Right lung (tissue), 5 donors: ENCODE data around the gene SLC39A8. TPM values are rescaled to one million over a fixed set of nuclear protein-coding genes. Genes with fewer than 3 reads are reported as not detected.

ENCODE experiments used
- DNase-seq, 2 donors: peaks; one replicate each; pipeline ENCODE4 v3.0.0-alpha.2; 2013
- polyA plus RNA-seq, 5 donors: library from polyadenylated mRNA; unstranded; fragments of 120-200 nt; gene quantifications; one replicate each; pipeline versions ENCODE4 v1.2.1 to v1.2.3, GENCODE V29; 2013; ENCODE audit warnings: inconsistent platforms in 1 of 5, low replicate concordance in 1 of 5; ENCODE audit not compliant: insufficient read length in 5 of 5, insufficient read depth in 1 of 5

SLC39A8 gene
- polyA plus RNA-seq, 5 donors: 5.0 to 9.5 (median 6.0) TPM

GRCh38 chr4:102342404-102343074 is 2.7 kb downstream of the SLC39A8 start:
- no peak for DNase-seq

GRCh38 chr4:102341201-102341600 is 4.1 kb downstream of the SLC39A8 start:
- DNase-seq: no peak

DNA sequence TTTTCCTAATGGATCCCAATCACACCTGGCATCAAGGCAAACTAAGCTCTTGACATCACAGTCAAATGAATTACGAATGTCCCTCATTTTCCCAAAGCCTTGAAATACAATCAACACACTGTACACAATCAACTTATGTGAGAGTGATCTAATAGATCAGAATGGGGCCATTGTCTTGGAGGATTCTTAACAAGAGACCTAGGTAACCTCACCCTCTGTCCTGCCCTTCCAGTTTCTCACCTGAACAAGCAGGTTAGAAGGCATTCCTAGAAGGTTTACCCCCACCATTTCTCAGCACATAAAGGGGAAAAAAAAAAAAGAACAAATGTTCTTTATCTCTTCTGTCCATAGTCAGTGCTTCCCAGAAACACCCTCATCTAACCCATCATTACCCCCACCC is 6.3 kb downstream of the SLC39A8 start:
- DNase-seq: no peak

DNA sequence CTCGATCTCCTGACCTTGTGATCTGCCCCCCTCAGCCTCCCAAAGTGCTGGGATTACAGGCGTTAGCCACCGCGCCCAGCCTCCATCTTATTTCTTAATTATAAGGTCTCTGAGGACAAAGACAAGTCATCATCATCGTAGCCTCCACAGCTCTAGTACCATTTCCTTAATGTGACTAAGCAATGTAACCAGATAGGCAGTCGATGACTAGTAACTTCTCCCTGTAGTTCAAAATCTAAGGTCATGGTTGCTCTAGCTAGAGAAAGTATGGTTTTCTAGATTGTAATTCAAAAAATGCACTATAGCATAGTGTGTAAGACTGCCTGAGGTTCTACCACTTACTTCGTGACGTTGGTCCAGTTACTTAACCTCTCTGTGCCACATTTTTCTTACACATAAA is 6.9 kb downstream of the SLC39A8 start:
- DNase-seq: no peak

- no peak for DNase-seq
Measured at GRCh38 chr4:102335616-102336015, 9.7 kb downstream of the SLC39A8 start.

DNA sequence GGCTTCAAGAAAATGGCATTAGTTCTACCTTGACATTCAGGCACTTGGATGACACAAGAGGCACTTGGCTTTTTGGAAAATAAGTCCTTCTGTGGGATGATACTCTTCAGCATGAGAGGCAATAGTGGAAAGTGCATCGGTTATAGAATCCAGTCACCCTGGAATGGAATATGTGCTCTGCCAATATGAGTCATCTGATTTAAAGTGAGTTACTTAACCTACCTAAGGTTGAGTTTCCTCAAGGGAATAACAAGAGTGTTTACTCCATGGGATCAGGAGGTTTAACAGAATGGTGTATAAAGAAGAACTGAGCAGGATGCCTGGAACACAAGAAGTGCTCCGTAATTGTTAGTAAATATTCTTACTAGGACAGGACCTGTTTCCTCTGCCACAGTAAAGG is 10.7 kb downstream of the SLC39A8 start:
- DNase-seq: no peak

DNA sequence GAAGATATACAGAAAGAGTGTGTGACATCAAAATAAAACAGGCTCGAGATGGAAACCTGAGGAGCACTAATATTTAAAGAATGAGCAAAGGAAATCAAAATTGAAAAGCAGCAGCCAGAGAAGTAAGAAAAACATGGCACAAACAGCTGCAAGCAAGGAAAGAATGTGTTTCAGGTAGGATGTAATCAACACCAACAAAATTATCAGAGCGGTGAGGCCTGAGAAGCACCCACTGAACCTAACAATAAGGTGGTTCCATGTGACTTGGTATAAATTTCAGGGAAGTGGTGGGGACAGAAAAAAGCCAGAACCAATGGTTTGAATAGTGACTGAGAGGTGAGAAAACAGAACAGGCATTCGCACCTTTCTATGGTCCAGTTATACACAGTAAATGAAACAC is 11.5 kb downstream of the SLC39A8 start:
- DNase-seq: no peak

GRCh38 chr4:102328045-102328444 is 17.2 kb downstream of the SLC39A8 start:
- no peak for DNase-seq

DNA sequence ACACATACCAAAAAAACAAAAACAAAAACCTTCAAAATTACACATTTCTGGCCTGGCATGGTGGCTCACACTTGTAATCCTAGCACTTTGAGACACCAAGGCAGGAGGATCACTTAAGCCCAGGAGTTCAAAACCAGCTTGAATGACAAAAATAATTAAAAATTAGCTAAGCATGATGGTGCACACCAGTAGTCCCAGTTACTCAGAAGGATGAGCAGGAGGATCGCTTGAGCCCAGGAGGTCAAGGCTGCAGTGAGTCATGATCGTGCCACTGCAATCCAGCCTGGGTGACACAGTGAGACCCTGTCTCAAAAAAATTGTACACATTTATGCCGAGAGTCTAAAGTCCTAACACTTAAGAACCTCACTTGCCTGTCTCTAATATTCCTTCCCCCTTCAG is 18.3 kb downstream of the SLC39A8 start:
- DNase-seq: no peak

GRCh38 chr4:102324730-102325129 is 20.6 kb downstream of the SLC39A8 start:
- no peak for DNase-seq

DNA sequence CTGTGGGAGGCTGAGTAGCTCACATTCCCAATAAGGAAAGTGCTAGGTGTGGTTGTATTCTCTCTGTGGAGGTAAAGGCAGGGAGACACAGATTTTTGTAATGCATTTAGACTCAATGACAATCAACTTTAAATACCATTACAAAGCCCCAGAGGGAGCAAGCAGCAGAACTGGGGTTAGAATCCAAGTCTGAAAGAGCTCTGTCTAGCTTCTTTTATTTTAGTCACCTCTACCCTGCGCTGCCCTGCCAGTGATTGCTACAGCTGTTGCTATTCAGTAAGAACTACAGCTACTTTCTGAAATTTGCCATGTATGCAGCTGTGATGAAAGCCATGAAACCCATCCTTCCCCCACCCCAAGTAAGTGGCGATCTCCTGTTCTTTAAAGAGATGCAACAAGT is 22.5 kb downstream of the SLC39A8 start:
- no peak for DNase-seq

GRCh38 chr4:102321260-102321995 is 23.9 kb downstream of the SLC39A8 start:
- no peak for DNase-seq

- DNase-seq: no peak
Measured at GRCh38 chr4:102319594-102319993, 25.7 kb downstream of the SLC39A8 start.

- no peak for DNase-seq
Measured at GRCh38 chr4:102318526-102318925, 26.8 kb downstream of the SLC39A8 start.

DNA sequence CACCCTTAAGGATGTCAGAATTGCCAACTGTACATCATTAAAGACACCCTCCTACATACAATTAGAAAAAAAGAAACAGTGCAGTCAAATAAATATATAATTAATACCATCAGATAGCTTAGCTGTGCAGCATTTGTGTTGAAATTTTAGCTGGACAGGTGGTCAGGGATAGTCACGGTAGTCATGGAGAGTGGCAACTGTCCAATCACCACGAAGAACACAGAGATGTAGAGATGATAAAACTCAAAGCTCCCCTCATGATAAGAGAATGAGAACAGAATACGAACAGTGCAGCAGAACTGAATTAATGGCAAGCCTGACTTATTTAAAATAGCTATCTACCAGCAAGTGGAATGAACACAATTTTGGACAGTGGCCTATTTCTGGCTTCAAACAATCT is 27.2 kb downstream of the SLC39A8 start:
- no peak for DNase-seq

DNA sequence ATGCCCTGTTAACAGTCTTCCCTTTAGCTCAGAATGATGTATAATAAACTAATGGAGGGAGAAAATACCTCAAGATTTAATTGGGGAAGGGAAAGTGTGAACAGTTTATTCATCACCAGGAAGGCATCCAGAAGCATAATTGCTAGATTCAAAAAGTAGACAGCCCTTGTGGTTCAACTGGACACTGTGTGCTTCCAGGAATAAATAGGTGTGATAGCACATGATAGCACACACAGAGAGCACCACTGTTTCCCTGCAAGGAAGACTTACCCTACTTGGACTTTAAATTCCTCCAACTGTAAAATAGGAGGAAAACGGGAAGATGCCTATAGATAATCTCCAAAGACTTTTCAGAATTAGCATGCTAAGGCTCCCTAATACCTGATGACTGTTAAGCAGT is 27.8 kb downstream of the SLC39A8 start:
- no peak for DNase-seq

DNA sequence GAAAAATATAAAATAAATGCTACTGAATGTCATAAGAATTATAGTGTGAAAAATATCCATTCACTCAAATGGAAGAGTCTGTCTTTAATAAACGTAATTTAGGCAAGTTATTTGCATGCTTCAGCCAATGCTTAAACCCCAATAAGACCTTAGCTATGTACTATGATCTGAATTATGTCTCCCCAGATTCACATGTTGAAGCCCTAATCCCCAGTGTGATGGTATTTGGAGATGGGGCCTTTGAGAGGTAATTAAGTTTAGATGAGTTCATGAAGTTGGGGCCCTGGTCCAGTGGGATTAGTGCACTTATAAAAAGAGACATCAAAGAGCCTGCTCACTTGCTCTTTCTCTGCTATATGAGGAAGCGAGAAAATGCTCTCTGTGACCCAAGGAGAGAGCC is 28.7 kb downstream of the SLC39A8 start:
- DNase-seq: no peak

DNA sequence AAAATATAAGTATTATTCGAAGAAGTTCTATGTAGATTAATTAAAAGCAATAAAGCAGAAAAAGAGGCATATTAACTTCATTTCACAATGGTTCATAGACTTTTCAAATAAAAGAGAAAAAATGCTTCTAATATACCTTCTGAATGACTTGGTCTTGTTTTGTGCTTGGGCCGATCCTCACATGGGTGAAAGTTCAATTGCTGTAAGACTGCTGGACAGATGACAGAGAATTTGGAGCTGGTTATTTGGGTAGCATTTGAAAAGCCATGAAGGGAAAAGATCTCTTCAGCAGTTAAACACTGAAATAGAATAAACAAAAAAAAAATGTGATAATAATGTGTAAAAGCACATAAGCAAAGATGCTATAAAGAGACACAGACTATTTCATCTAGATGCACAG is 29.8 kb downstream of the SLC39A8 start:
- DNase-seq: no peak

DNA sequence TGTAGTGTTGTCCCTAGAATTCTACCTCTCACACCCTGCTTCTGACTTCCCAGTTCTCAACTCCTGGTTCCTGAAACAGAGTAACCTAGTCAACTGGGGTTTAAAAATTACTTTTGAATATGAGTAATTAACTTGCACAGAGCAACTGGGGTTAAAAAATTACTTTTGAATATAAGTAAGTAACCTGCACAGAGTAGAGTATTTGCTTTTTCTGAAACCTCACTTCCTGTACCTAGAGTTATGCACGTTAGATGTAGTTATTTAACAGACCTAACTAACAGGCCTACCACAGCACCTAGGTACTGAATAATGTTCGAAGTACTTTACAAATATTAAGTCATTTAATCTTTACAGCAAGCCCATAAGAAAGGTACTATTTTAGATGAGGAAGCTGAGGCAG is 32.9 kb downstream of the SLC39A8 start:
- no peak for DNase-seq

GRCh38 chr4:102311912-102312311 is 33.4 kb downstream of the SLC39A8 start:
- DNase-seq: no peak

GRCh38 chr4:102311407-102311806 is 33.9 kb downstream of the SLC39A8 start:
- DNase-seq: no peak

GRCh38 chr4:102308032-102308799 is 37.1 kb downstream of the SLC39A8 start:
- DNase-seq: no peak

DNA sequence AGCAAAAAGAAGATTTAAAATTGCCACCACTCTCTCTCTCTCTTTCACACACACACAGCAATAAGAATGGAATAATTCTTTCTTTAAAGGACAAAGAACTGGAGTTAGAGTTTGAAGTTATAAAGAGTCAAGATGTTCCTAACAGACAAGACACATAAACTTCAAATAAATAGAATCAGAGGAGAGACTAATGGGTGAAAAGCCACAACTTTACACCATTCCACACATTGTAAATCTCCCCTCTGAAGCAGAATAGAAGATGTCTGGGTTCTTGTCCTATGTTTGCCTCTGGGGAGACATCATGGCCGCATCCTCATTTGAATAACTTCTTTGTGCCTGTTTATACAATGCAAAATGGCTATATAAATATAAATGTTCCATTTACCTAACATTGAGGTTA is 39.6 kb downstream of the SLC39A8 start:
- DNase-seq: no peak
